NCI-H526 treated with DMSO at 0.1 percent for 48 hours (cell line): ENCODE data around the gene TRIML1.

ENCODE experiments used
- DNase-seq: peaks from one replicate; lab custom pipeline; 2025; lab: John Stamatoyannopoulos, UW

The TRIML1 gene, protein sequence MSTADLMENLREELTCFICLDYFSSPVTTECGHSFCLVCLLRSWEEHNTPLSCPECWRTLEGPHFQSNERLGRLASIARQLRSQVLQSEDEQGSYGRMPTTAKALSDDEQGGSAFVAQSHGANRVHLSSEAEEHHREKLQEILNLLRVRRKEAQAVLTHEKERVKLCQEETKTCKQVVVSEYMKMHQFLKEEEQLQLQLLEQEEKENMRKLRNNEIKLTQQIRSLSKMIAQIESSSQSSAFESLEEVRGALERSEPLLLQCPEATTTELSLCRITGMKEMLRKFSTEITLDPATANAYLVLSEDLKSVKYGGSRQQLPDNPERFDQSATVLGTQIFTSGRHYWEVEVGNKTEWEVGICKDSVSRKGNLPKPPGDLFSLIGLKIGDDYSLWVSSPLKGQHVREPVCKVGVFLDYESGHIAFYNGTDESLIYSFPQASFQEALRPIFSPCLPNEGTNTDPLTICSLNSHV

DNA sequence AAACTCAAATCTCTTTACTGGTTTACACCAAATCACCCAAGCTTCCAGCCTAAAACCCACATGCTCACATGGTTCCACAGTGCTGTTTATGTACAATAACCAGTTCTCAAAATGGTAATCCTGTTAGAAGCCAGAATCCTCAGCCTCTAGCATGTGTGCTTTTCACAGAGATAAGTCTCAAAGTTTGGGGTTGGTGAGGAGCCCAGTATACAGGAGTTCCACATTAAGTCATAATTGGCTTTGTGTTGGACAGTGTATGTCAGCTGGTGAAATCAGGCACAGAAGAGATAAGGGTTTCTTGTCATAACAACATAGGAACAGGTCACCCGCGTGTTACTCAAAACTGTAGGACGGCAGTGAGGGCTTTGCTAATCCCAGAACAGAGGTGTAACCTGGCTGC, at the start of gene TRIML1:
Gene TRIML1, plus strand, starts transcription at position 301 of the 400 bp plus-strand sequence. CDS start 118 bp downstream, outside the sequence.
- DNase-seq = no peak

DNA sequence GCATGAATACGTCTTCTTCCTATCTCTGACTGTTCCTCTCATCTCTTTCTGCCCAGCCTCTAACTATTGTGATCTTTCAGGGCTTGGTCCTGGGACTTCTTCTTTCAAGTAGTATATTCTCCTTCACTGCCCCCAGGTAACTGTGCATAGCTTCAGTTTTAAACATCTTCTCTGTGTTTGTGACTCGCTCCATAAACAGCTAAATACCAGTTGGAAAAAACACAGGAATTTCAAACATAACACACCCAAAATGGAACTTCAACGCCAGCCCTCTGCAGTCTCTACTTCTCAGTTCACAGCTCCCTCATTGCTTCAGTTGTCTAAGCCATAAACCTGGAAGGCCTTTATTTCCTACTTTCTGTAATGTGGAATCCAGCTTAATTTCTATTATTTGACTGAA, 46.4 kb upstream of the TRIML1 start:
- DNase-seq = no peak

DNA sequence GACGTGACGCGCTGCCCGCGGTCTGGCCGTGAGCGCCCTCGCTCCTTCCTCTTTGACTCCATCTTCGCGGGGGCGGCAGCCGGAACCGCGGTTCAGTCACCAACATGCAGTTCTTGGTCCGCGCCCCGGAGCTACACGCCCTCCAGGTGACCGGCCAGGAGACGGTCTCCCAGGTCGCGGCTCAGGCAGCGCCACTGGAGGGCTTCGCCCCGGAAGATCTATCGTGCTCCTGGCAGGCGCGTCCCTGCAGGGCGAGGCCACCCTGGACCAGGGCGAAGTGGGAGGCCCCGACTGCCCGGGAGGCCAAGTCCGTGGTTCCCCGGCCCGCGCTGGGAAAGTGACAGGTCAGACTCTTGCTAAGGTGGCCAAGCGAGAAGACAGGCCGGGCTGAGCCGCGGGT, 32.8 kb upstream of the TRIML1 start:
- no peak for DNase-seq

DNA sequence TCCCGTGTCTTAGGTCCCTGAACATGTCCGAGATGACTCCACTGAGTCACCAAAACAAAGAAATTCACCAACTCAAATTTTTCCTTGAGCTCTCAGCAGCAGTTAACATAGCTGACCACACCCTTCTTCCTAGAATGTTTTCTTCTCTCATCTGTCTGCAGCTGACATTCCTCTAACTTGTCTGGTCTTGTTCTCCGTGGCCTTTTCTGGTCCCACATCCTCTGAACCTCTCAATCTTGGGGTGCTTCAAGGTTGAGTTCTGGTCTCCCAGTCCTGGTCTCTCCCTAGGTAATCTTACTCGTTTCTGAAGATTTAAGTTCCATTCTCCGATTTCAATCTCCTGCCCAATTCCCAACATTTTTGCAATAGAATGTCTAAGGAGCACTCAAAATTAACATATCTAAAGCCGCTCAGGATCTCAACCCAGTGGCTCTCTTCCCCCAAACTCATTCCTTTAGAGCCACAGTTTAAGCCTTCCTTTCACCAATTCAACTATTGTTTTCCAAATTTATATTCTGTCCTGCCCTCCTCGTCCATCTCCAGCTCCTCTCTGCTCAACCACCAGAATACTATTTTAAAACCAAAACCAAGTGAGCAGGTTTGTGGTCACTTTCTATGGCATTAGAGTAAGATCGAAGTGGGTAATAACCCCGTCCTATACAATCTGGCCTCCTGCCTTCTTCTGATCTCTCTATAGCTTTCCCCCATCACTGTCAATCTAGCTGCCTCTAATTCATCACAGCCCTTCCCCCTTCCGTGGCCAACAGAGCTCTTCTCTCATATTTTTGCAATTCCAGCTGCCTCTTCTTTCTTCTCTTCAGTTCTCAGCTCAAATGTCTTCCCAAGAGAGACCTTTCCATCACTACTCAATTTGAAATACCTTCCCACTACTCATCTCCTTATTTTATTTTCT, 31.1 kb upstream of the TRIML1 start:
- DNase-seq = no peak

DNA sequence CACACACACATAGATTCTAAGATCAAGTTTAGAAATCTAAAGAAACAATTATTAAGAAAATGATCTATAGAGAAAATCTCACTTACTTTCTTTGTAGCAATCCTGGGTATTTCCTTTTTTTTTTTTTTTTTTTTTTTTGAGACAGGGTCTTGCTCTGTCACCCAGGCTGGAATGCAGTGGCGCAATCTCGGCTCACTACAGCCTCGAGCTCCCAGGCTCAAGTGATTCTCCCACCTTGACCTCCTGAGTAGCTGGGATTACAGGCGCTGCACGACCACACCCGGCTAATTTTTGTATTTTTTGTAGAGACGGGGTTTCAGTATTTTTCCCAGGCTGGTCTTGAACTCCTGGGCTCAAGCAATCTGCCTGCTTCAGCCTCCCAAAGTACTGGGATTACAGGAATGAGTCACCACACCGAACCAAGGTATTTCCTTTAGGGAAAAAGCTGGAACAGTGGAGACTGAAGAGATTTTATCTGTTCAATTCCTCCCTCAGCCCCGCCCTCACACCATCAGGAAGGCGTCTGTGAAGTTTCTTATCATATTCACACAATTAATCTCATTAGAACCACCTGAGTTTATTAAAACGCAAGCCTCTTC, 30.0 kb upstream of the TRIML1 start, which contains the start of gene TRIML2:
Gene TRIML2, minus strand, starts transcription at position 447 of the 599 bp plus-strand sequence. CDS start 4,235 bp downstream, outside the sequence.
- no peak for DNase-seq

DNA sequence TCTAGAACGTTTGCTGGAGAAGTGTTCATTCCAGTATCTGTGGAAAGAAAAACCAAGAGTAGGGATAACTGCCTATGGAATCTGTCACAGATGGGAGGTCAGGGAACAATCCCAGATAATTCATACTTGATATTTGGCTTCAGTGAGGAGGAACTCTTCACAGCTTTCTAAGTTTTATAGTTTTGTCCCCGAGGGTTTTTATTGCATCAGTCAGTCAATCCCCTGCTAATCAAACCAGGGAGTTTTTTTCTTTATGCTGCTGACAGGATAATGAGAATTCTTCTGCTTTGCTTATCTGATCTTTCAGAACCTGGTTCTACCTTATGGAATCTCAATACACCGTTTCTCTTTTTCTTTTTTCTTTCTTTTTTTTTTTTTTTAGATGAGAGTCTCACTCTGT, 29.2 kb upstream of the TRIML1 start:
- no peak for DNase-seq

DNA sequence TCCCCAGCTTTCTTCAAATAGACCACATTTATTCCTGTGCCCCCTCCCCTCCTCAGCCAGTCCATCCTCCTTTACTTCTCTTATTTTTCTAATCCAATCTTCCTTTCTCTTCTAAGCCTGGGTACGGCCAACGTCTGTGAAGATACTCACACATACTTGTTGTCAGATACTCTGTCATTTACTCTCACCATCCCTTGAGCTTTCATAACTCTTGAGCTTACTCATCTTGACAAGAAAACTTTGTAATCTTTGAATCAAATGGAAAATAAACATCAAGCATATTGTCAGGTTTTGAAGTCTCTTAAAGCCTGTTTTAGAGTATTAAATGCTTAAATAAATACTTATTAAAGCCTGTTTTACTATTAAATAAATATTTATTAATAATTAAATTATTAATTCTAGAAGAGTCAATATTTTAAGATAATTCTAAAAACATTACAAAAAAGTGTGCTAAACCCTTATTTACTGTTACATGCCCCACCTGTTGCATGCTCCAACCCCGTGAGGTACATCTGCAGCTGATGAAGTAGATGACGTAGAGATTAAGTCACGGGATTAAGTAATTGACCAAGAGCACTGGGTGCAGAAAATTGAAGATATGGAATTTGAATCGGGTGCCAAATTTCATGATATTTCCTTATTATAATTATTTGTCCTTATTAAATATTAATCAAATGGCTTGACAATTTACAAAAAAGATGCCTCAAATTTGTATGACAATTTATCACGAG, 28.3 kb upstream of the TRIML1 start:
- DNase-seq = no peak

DNA sequence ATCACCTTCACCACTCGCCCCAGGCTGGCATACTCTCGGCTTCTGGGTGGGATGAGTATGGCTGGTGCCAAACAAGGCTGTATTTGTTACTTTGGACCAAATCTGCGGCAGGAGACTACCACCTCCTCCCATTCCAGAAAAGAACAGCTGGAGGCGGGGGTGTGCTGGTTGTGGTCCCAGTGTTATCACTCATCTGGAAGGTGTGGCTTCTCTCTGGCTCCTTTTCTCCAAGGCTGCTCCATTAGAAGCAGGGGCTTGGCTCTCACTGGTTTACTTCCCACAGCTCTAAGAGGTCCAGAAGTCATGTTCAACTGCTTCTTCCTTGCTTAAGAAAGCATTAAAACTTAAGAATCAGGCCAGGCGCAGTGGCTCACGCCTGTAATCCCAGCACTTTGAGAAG, 27.3 kb upstream of the TRIML1 start:
- DNase-seq = no peak

DNA sequence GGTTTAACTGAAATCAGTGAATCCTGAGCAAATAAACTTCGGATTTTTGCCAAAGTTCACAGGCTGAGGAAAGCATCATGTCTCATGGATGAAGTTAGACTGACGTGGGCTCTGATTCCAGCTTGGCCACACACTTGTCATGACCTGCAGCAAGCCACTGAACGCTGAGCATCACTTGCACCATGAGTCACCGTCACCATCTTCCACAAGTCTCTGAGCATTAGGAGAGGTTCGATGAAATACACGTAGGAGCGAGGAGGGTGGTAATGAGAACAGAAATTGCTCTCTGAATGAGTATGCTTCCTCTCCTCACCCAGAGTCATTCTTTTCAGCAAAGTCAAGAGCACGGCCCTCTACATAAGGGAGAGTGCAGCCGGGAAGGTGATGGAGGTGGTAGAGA, 26.1 kb upstream of the TRIML1 start:
- no peak for DNase-seq

DNA sequence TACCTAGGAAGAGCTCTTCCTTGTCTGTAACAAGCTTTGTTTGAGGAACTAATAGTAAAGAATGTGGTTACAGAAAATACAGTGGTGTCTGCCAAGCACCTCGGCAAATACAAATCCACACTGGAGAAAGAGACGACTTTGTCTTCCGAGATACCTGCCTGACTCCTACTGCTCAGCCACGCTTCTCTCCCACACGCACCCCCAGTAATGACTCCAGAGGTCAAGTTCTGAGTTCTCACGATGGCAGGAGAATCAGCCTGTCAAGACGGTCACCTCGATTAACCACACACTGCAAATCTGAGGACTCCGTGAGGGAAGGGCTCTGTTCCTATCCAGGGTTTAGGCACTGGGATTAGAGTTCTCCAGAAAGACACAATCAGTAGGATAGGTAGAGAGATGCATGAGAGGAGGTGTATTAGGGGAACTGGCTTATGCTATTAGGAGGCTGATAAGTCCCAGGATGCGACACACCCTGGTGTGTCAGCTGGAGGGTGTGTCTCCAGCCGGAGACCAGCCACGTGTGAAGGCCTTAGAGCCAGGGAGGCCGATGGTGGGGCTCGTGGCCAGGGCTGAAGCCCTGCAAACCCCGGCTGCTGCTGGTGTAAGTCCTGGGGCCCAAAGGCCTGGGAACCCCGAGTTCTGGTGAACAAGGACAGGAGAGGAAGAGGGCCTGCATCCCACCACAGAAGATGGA, 21.5 kb upstream of the TRIML1 start:
- DNase-seq = no peak

DNA sequence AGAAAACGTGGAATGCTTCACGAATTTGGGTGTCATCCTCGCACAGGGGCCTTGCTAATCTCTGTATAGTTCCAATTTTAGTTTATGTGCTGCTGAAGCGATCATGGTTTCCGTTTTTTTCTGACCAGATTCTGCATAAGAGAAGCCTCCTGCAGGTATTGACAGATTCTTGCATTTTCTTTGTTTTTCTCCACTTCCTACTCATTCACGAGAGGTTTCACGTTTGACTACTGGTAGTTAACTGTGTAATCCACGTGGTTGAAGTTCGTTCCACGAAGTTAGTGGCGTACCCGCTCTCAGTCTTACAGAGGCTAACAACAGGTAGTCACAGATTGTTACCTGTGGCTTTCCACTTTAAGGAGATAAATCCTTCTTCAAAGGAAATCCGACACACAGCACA, 17.7 kb upstream of the TRIML1 start:
- no peak for DNase-seq

DNA sequence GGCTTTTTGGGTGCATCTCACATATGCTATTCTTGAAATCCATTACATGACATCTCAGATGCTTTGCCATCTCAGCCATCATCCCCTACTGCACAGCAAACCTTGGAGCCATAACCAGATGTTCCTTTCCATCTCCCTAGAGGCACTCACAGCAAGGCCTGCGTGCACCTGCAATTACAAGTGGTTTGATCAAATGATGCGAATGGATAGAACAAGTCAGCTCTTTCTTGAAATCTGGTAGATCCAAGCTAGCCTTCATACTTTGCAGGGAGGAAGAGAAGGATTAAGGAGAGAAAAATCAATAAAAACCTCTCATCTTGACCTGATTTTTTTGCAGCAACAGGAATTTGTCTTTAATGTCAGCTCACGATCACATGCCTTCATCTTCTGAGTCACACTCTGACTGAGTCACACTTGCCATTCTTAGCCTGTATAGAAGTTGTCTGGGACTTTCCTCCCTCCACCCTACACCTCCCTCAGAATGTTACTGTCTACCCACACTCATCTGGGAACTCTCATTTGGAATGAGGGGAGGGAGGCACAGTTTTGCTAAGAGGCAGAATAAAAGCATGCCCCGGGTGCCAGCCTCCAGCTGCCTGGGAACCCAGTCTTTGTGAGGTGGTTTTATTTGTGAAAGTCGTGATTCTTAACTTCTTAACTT, 11.9 kb upstream of the TRIML1 start:
- DNase-seq = no peak

DNA sequence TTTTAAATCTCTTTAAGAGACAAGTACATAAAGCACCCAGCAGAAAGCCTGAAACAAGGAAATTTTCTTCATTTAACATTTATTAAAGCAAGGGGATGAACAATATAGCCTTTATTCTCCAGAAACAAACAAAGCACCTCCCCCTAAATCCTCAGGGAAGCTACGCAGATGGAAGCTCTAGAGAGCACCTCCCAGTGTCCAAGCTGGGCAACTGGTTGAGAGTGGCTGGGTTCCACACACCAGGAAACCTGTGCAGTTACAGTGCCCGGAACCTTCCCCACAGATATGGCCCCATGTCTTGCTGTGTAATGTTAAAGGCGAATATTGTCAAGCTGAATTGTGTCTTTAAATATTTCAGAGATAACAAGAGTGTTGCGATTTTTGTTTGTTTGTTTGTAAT, 8.9 kb upstream of the TRIML1 start:
- no peak for DNase-seq

DNA sequence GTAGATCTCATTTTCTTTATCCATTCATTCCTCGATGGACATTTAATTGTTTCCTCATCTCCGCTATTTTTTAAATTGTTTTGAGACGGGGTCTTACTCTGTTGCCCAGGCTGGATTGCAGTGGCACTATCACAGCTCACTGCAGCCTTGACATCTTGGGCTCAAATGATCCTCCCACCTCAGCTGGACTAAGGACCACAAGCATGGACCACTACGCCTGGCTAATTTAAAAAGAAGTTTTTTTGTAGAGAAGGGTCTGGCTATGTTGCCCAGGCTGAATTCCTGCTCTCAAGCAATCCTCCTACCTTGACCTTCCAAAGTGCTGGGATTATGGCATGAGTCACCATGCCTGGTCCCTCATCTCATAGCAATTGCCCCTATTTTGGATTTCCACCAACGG, 7.0 kb upstream of the TRIML1 start:
- DNase-seq = no peak

DNA sequence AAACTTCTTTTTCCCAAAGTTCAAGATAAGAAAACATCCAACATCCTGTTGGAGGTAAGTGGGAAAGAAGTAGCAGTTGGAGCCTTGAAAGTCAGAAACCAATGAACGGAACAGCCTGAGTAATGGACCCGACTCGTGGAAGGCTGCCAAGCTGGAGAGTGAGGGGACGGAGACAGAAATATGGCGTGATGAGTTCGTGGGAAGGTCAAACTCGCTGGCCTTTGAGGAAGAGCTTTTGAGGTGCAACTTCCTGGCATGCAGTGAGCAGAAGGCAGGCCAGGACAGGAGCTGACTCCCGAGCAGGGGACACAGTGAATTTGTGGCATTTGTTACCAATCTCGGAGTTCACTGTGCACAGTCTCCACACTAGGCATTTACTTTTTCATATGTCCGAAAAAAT, 1.0 kb upstream of the TRIML1 start:
- no peak for DNase-seq

DNA sequence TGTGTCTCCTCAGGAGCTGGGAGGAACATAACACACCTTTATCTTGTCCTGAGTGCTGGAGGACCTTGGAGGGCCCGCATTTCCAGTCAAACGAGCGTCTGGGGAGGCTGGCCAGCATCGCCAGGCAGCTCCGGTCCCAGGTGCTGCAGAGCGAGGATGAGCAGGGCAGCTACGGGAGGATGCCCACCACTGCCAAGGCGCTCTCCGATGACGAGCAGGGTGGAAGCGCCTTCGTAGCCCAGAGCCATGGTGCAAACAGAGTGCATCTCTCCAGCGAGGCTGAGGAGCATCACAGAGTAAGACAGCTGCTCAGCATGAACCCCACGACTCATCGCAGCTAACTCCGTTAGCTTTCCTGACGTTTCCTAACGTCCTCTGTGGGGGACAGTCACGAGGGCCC, 430 bp downstream of the TRIML1 start:
- no peak for DNase-seq

DNA sequence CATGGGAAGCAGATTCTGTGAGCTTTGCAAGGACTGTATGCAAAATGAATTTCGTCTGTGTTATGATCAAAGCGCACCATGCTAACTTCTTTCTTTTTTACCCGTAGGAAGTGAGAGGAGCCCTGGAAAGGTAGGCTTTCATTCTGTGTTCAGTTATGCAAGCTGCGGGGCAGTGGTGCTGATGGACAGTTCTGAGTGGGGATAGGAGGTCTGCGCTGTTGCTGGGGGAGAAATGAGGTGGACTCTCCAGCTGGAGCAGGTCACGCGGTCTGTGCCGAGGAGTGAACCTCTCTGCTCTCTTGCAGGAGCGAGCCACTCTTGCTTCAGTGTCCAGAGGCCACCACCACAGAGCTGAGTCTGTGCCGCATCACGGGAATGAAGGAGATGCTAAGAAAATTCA, 4.5 kb downstream of the TRIML1 start:
- no peak for DNase-seq

DNA sequence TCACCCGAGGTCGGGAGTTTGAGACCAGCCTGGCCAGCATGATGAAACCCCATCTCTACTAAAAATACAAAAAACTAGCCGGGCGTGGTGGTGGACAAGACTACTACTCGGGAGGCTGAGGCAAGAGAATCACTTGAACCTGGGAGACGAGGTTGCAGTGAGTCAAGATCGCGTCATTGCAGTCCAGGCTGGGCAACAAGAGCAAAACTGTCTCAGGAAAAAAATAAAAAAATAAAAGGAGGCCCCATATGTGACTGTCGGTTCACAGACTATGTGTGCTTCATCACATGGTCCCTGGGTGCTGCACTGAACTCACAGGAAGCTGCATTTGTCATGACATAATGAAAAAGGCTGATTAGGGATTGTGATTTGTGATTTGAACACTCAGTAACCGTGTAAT, 6.4 kb downstream of the TRIML1 start:
- no peak for DNase-seq

DNA sequence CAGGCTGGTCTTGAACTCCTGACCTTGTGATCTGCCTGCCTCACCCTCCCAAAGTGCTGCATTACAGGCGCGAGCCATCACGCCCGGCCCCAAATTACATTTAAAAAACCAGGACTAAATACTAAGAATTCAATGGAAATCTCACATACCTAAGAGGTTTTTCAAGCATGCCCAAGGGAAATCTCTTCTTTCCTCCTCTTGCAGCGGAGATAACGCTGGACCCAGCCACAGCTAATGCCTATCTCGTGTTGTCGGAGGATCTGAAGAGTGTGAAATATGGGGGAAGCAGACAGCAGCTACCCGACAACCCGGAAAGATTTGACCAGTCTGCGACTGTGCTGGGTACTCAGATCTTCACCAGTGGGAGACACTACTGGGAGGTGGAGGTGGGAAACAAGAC, 7.4 kb downstream of the TRIML1 start:
- DNase-seq = no peak

DNA sequence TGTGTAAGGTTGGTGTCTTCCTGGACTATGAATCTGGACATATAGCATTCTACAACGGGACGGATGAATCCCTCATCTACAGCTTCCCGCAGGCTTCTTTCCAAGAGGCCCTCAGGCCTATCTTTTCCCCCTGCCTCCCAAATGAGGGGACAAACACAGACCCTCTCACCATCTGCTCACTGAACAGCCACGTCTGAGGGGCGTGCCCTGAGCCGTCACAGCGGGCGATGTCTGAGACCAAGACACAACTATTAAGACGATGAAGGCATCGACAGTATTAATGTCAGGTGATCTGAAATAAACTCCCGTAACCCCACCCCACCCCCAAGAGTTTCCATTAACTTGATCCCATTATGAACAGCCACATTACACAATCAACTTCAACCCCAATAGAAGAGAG, 7.9 kb downstream of the TRIML1 start:
- DNase-seq = no peak

DNA sequence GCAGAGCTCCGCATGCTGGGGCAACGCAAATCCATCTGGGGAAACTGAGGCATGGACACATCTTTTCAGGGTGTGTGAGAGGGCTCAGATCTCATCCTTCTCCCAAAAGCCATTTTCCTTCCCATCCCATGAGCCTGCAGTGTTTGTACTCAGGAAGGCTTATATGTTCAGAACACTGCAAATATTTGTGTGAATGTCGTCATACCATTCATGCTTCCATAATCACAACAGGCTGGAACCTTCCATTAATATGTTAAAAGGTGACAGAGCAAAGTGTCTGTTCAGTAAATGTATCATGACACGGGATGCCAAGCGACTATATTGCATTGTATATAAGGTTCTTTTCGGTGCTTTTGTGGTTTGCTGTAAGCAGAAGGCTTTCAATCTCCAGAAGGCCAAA, 8.5 kb downstream of the TRIML1 start:
- DNase-seq = no peak
